ENCODE data around the gene DAW1. TPM values are rescaled to one million over a fixed set of nuclear protein-coding genes. Genes with fewer than 3 reads are reported as not detected.
"Not testable (repeated sequence)": the region's sequence is repeated elsewhere in the genome, so short reads cannot be mapped to it uniquely, and the experiment has no call there.

The DAW1 gene
- polyA plus RNA-seq (ENCODE audit: low read depth in 6 of 6): not detected

- H3K9me3 Mint-ChIP-seq: peaks cover 0 to 7% (median 2%) of the 10 kb centered on the region in 7 donors
- no peak within 1 kb of the TSS for H3K4me3 Mint-ChIP-seq
- H3K27ac Mint-ChIP-seq: no peak within 1 kb of the TSS
- ATAC-seq (ENCODE audit: low read depth in 2 of 2): peak; percentile 37 to 65
- no peaks in the 10 kb centered on the region for H3K4me1 Mint-ChIP-seq
- peaks cover 37 to 61% (median 50%) of the 10 kb centered on the region in 3 donors for H3K27me3 Mint-ChIP-seq
- peaks cover 0 to 6% of the 10 kb centered on the region in 2 donors for H3K36me3 Mint-ChIP-seq
- DNase-seq: peak; percentile 19
Observed at GRCh38 chr2:227871375-227871791, at the start of gene DAW1. Gene DAW1, plus strand, starts transcription at chr2:227871631. Its CDS starts 59 bp downstream, at chr2:227871690.

- Mint-ChIP-seq H3K36me3 (peaks cover 0 to 10% of the 10 kb centered on the region in 2 donors), H3K27ac (no peak overlapping the region), H3K9me3 (peaks cover 0 to 10% (median 0%) of the 10 kb centered on the region in 7 donors), H3K4me1 (no peaks in the 10 kb centered on the region), H3K4me3 (no peak overlapping the region), H3K27me3 (peaks cover 10 to 50% (median 34%) of the 10 kb centered on the region in 3 donors)
- ATAC-seq (ENCODE audit: low read depth in 2 of 2): no peak
- DNase-seq: no peak
Observed at GRCh38 chr2:227822416-227823003, 48.9 kb upstream of the DAW1 start.

GRCh38 chr2:227823922-227824321, 47.5 kb upstream of the DAW1 start:
- no peaks in the 10 kb centered on the region for H3K4me1 Mint-ChIP-seq
- H3K9me3 Mint-ChIP-seq: peaks cover 0 to 10% (median 2%) of the 10 kb centered on the region in 7 donors
- H3K36me3 Mint-ChIP-seq: peaks cover 0 to 10% of the 10 kb centered on the region in 2 donors
- H3K4me3 Mint-ChIP-seq: no peak overlapping the region
- no peak overlapping the region for H3K27ac Mint-ChIP-seq
- peaks cover 10 to 37% (median 21%) of the 10 kb centered on the region in 3 donors for H3K27me3 Mint-ChIP-seq
- ATAC-seq (ENCODE audit: low read depth in 2 of 2) (no peak), DNase-seq (no peak)

GRCh38 chr2:227824711-227825110, 46.7 kb upstream of the DAW1 start:
- Mint-ChIP-seq H3K36me3 (peaks cover 0 to 10% of the 10 kb centered on the region in 2 donors), H3K27me3 (peaks cover 10 to 37% (median 21%) of the 10 kb centered on the region in 3 donors), H3K4me3 (no peak overlapping the region), H3K4me1 (no peaks in the 10 kb centered on the region), H3K27ac (no peak overlapping the region), H3K9me3 (peaks cover 0 to 10% (median 2%) of the 10 kb centered on the region in 7 donors)
- no peak for DNase-seq
- no peak for ATAC-seq (ENCODE audit: low read depth in 2 of 2)

GRCh38 chr2:227826019-227826521, 45.4 kb upstream of the DAW1 start:
- DNase-seq: no peak
- Mint-ChIP-seq H3K9me3 (peaks cover 0 to 4% (median 0%) of the 10 kb centered on the region in 7 donors), H3K36me3 (peaks cover 0 to 3% of the 10 kb centered on the region in 2 donors), H3K4me3 (peak overlapping the region in 2 of 8 donors; percentile 22 to 27), H3K27ac (no peak overlapping the region), H3K27me3 (peaks cover 4 to 29% (median 11%) of the 10 kb centered on the region in 3 donors), H3K4me1 (no peaks in the 10 kb centered on the region)
- ATAC-seq (ENCODE audit: low read depth in 2 of 2): no peak

- Mint-ChIP-seq H3K27ac (peak overlapping the region in 1 of 6 donors; percentile 17), H3K9me3 (peaks cover 0 to 4% (median 0%) of the 10 kb centered on the region in 7 donors), H3K4me1 (no peaks in the 10 kb centered on the region), H3K27me3 (peaks cover 6 to 24% (median 8%) of the 10 kb centered on the region in 3 donors), H3K36me3 (no peaks in the 10 kb centered on the region), H3K4me3 (no peak overlapping the region)
- ATAC-seq (ENCODE audit: low read depth in 2 of 2) (no peak), DNase-seq (no peak)
Observed at GRCh38 chr2:227826563-227826962, 44.9 kb upstream of the DAW1 start.

- Mint-ChIP-seq H3K27me3 (peaks cover 5 to 21% (median 8%) of the 10 kb centered on the region in 3 donors), H3K9me3 (peaks cover 0 to 4% (median 0%) of the 10 kb centered on the region in 7 donors), H3K4me1 (no peaks in the 10 kb centered on the region), H3K27ac (no peak overlapping the region), H3K36me3 (no peaks in the 10 kb centered on the region), H3K4me3 (no peak overlapping the region)
- DNase-seq (no peak), ATAC-seq (ENCODE audit: low read depth in 2 of 2) (no peak)
Observed at GRCh38 chr2:227827143-227827542, 44.3 kb upstream of the DAW1 start.

- H3K36me3 Mint-ChIP-seq: no peaks in the 10 kb centered on the region
- H3K9me3 Mint-ChIP-seq: peaks cover 0 to 2% (median 0%) of the 10 kb centered on the region in 7 donors
- H3K4me1 Mint-ChIP-seq: no peaks in the 10 kb centered on the region
- no peak for DNase-seq
- no peak for ATAC-seq (ENCODE audit: low read depth in 2 of 2)
- H3K4me3 Mint-ChIP-seq: no peak overlapping the region
- H3K27me3 Mint-ChIP-seq: peaks cover 5 to 13% (median 8%) of the 10 kb centered on the region in 3 donors
- no peak overlapping the region for H3K27ac Mint-ChIP-seq
Observed at GRCh38 chr2:227828477-227828912, 42.9 kb upstream of the DAW1 start.

GRCh38 chr2:227829337-227829736, 42.1 kb upstream of the DAW1 start:
- no peak overlapping the region for H3K27ac Mint-ChIP-seq
- H3K27me3 Mint-ChIP-seq: peaks cover 5 to 13% (median 8%) of the 10 kb centered on the region in 3 donors
- no peak overlapping the region for H3K4me3 Mint-ChIP-seq
- peaks cover 0 to 5% (median 0%) of the 10 kb centered on the region in 7 donors for H3K9me3 Mint-ChIP-seq
- ATAC-seq (ENCODE audit: low read depth in 2 of 2) (no peak), DNase-seq (no peak)
- no peaks in the 10 kb centered on the region for H3K36me3 Mint-ChIP-seq
- no peaks in the 10 kb centered on the region for H3K4me1 Mint-ChIP-seq

GRCh38 chr2:227834423-227834822, 37.0 kb upstream of the DAW1 start:
- peaks cover 0 to 6% (median 1%) of the 10 kb centered on the region in 7 donors for H3K9me3 Mint-ChIP-seq
- DNase-seq: no peak
- no peaks in the 10 kb centered on the region for H3K36me3 Mint-ChIP-seq
- no peak overlapping the region for H3K27ac Mint-ChIP-seq
- H3K27me3 Mint-ChIP-seq: peaks cover 8 to 17% (median 9%) of the 10 kb centered on the region in 3 donors
- ATAC-seq (ENCODE audit: low read depth in 2 of 2): no peak
- no peaks in the 10 kb centered on the region for H3K4me1 Mint-ChIP-seq
- H3K4me3 Mint-ChIP-seq: no peak overlapping the region

- peaks cover 0 to 6% (median 1%) of the 10 kb centered on the region in 7 donors for H3K9me3 Mint-ChIP-seq
- H3K27me3 Mint-ChIP-seq: peaks cover 8 to 17% (median 9%) of the 10 kb centered on the region in 3 donors
- H3K4me1 Mint-ChIP-seq: no peaks in the 10 kb centered on the region
- H3K4me3 Mint-ChIP-seq: no peak overlapping the region
- no peak for DNase-seq
- H3K27ac Mint-ChIP-seq: no peak overlapping the region
- H3K36me3 Mint-ChIP-seq: no peaks in the 10 kb centered on the region
- ATAC-seq (ENCODE audit: low read depth in 2 of 2): no peak
Observed at GRCh38 chr2:227834916-227835650, 36.3 kb upstream of the DAW1 start.

- H3K9me3 Mint-ChIP-seq; ATAC-seq (ENCODE audit: low read depth in 2 of 2); DNase-seq; H3K4me1 Mint-ChIP-seq; H3K36me3 Mint-ChIP-seq; H3K4me3 Mint-ChIP-seq; H3K27ac Mint-ChIP-seq: not testable (repeated sequence)
- peaks cover 8 to 13% (median 9%) of the 10 kb centered on the region in 3 donors for H3K27me3 Mint-ChIP-seq
Observed at GRCh38 chr2:227839339-227840129, 31.9 kb upstream of the DAW1 start.

- no peak for DNase-seq
- Mint-ChIP-seq H3K4me1 (no peaks in the 10 kb centered on the region), H3K36me3 (no peaks in the 10 kb centered on the region), H3K9me3 (peaks cover 0 to 7% (median 1%) of the 10 kb centered on the region in 7 donors), H3K27me3 (peaks cover 0 to 8% (median 0%) of the 10 kb centered on the region in 3 donors), H3K27ac (no peak overlapping the region), H3K4me3 (no peak overlapping the region)
- ATAC-seq (ENCODE audit: low read depth in 2 of 2): no peak
Observed at GRCh38 chr2:227846831-227847230, 24.6 kb upstream of the DAW1 start.
